Body of pancreas (tissue), 4 donors: ENCODE results near the gene DNMBP.

Experiments used
- POLR2A ChIP-seq, 3 donors: fragments of 450-650 bp; IDR thresholded peaks; one replicate each; pipeline ENCODE4 v1.6.1; 2016; ENCODE audit warnings: antibody characterized with exemption in 3 of 3, mild to moderate bottlenecking in 2 of 3
- TF ChIP-seq, protein P1 (sequence below), 7 experiments: fragments of 450-650 bp in 4 of 7; fragments of 200-600 bp in 3 of 7; sonication (generic) in 3 of 7; IDR thresholded peaks; one replicate each; pipeline ENCODE4 v1.5.1; 2016 to 2019; ENCODE audit warnings: antibody characterized with exemption in 7 of 7

DNA sequence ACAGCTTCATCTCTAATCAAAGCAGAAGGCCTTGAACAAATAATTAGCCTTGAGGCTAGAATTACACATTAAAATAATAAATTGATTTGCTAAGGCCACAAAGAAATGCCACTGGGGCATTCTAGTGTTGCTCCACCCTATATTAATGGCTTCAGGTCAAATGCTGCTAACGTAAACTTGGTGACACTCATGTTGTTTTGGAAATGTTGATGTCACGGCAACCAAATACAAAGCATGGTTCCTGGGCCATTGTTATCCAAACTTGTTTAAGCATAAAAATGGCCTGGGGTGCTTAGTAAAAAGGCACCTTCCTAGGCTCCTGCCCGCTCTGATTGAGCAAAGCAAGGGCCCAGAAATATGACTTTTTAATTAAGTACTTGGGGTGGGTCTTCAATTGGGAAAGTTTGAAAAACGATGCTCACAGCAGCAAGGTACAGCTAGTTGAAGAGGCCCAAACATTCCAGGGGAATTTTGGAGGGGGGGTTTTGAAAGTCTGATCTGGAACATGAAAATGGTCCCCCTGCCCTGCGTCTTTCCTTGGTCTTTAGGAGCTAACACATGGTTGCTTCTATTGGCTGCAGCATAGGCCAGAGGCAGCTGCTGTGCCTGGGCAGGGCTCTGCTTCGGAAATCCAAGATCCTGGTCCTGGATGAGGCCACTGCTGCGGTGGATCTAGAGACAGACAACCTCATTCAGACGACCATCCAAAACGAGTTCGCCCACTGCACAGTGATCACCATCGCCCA lies 159.6 kb downstream of the DNMBP start:
- TF ChIP-seq, protein P1, sequence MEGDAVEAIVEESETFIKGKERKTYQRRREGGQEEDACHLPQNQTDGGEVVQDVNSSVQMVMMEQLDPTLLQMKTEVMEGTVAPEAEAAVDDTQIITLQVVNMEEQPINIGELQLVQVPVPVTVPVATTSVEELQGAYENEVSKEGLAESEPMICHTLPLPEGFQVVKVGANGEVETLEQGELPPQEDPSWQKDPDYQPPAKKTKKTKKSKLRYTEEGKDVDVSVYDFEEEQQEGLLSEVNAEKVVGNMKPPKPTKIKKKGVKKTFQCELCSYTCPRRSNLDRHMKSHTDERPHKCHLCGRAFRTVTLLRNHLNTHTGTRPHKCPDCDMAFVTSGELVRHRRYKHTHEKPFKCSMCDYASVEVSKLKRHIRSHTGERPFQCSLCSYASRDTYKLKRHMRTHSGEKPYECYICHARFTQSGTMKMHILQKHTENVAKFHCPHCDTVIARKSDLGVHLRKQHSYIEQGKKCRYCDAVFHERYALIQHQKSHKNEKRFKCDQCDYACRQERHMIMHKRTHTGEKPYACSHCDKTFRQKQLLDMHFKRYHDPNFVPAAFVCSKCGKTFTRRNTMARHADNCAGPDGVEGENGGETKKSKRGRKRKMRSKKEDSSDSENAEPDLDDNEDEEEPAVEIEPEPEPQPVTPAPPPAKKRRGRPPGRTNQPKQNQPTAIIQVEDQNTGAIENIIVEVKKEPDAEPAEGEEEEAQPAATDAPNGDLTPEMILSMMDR (IDR thresholded peaks at IDR 0.05), result no peak
- no peak for TF ChIP-seq POLR2A (IDR thresholded peaks at IDR 0.05)
